GM12891 (cell line): ENCODE results near the gene HAPSTR1.

Experiments used
- PAX5 ChIP-seq: IDR thresholded peaks from 2 replicates; pipeline ENCODE4 v1.6.1; 2011; ENCODE audit warnings: low read length, moderate library complexity, mild to moderate bottlenecking; ENCODE audit not compliant: insufficient read depth, severe bottlenecking
- POLR2A ChIP-seq: IDR thresholded peaks from 2 replicates; pipeline ENCODE4 v1.6.1; 2011; ENCODE audit warnings: low read depth, low read length, control low read depth
- POLR2AphosphoS5 ChIP-seq: IDR thresholded peaks from 2 replicates; pipeline ENCODE4 v1.6.1; 2011; ENCODE audit warnings: low read depth, low read length, control low read depth
- POU2F2 ChIP-seq: IDR thresholded peaks from 2 replicates; pipeline ENCODE4 v1.6.1; 2011; ENCODE audit warnings: low read depth, mild to moderate bottlenecking, control low read depth, low read length, moderate library complexity

- TF ChIP-seq POLR2A (no peak), POLR2AphosphoS5 (no peak), POU2F2 (no peak), PAX5 (no peak)
These were observed 48.3 kb upstream of the HAPSTR1 start for GRCh38 chr16:9042964-9043680.
